Calu3 (cell line): ENCODE data around the gene DLL4. TPM values are rescaled to one million over a fixed set of nuclear protein-coding genes. Genes with fewer than 3 reads are reported as not detected.

Source experiments
- BruUV-seq: library from RNA; stranded (reverse); fragments of 400-500 nt; replicated peaks from 2 replicates; lab custom pipeline; 2021; lab: Mats Ljungman, UMichigan
- CTCF ChIA-PET: fragments of 300-600 bp; sonication (Branson Sonifier 250); formaldehyde crosslinking; loops from one replicate; lab custom pipeline; 2022; ENCODE audit warnings: antibody characterized with exemption; lab: Charles Lee
- DNase-seq: peaks from one replicate; pipeline ENCODE4 v3.0.0; 2022
- H3K27ac Mint-ChIP-seq: one replicate; pipeline ENCODE4 v1.8.0; 2022; ENCODE audit warnings: mixed read lengths; ENCODE audit not compliant: unreplicated experiment
- H3K27me3 Mint-ChIP-seq: one replicate; pipeline ENCODE4 v1.8.0; 2022; ENCODE audit warnings: mixed read lengths; ENCODE audit not compliant: unreplicated experiment
- H3K36me3 Mint-ChIP-seq: one replicate; pipeline ENCODE4 v1.8.0; 2022; ENCODE audit warnings: mild to moderate bottlenecking, moderate library complexity, mixed read lengths; ENCODE audit not compliant: insufficient read depth, unreplicated experiment
- H3K4me1 Mint-ChIP-seq: one replicate; pipeline ENCODE4 v1.8.0; 2022; ENCODE audit warnings: mild to moderate bottlenecking, low read depth, mixed read lengths; ENCODE audit not compliant: unreplicated experiment
- H3K4me3 Mint-ChIP-seq: one replicate; pipeline ENCODE4 v1.8.0; 2022; ENCODE audit warnings: mild to moderate bottlenecking, low read depth, moderate library complexity, mixed read lengths; ENCODE audit not compliant: unreplicated experiment
- H3K9me3 Mint-ChIP-seq: one replicate; pipeline ENCODE4 v1.8.0; 2022; ENCODE audit warnings: low read depth, mixed read lengths; ENCODE audit not compliant: unreplicated experiment
- CTCF ChIP-seq: fragments of 200-600 bp; IDR thresholded peaks from one replicate; pipeline ENCODE4 v1.8.0; 2022; ENCODE audit warnings: antibody characterized with exemption; ENCODE audit not compliant: unreplicated experiment
- intact Hi-C: fragments of 100-400 bp; cut with micrococcal nuclease; formaldehyde crosslinking; loops from one replicate; pipeline ENCODE4 v1.10.0; 2022; ENCODE audit not compliant: unreplicated experiment
- total RNA-seq: library from RNA; stranded (reverse); gene quantifications from 2 replicates; pipeline ENCODE4 v1.2.3, GENCODE V29; 2022

The DLL4 gene
- total RNA-seq, 1 experiment from 2014 or later, result not detected

GRCh38 chr15:40889112-40889511, 40.0 kb upstream of the DLL4 start:
- CTCF ChIA-PET, result interaction anchor here (1.3 to 4.4 kb wide), 2 partner anchors 10 to 31 kb away, joined by 3 to 92 read pairs; no protein-coding TSS in a partner anchor

GRCh38 chr15:40891138-40891537, 38.0 kb upstream of the DLL4 start:
- BruUV-seq, result no TSS peak
- Mint-ChIP-seq H3K4me3 (no peak overlapping the region), H3K27ac (no peak overlapping the region), H3K4me1 (peaks cover 18% of the 10 kb centered on the region), H3K9me3 (no peaks in the 10 kb centered on the region), H3K36me3 (peaks cover 26% of the 10 kb centered on the region), H3K27me3 (no peaks in the 10 kb centered on the region)
- no peak for DNase-seq
- CTCF ChIA-PET, result interaction anchor here (0.5 to 4.4 kb wide), 11 partner anchors 10 to 197 kb away, joined by 3 to 92 read pairs (median 6); partner anchors contain the start of genes C15orf62, RAD51 and RHOV
- no peak for TF ChIP-seq CTCF
- intact Hi-C loops, result no loop called here

More at GRCh38 chr15:40889112-40889511, 40.0 kb upstream of the DLL4 start:
- no TSS peak for BruUV-seq
- no peak for TF ChIP-seq CTCF
- H3K36me3 Mint-ChIP-seq, result peaks cover 9% of the 10 kb centered on the region
- H3K27me3 Mint-ChIP-seq, result no peaks in the 10 kb centered on the region
- intact Hi-C loops, result no loop called here
- DNase-seq, result no peak
- no peak overlapping the region for H3K4me3 Mint-ChIP-seq
- no peaks in the 10 kb centered on the region for H3K9me3 Mint-ChIP-seq
- no peak overlapping the region for H3K27ac Mint-ChIP-seq
- peaks cover 11% of the 10 kb centered on the region for H3K4me1 Mint-ChIP-seq

DNA sequence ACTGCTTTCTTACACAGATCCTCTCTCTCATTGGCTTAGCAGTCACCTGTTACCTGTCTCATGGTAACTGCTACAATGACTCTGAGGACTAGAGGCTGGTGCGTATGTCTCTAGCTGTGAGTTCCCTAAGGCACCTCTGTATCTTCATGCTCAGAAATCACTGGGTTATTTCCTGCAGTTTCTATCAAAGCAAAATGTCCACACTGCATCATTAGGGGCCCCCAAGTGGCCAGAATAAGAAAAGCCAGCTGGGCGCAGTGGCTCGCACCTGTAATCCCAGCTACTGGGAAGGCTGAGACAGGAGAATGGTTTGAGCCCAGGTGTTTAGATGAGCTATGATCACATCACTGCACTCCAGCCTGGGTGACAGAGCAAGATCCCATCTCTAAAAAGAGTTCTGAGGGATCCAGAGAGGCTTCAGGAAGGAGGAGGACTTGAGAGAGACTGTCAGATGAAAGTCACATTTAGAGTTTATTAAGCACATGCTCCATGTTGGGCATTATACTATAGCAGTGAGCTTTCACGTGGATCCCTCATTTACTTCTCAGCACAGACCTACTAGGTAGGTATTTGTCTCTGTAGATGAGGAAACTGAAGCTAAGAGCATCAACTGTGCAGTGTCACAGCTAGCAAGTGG, 37.2 kb upstream of the DLL4 start:
- no peaks in the 10 kb centered on the region for H3K9me3 Mint-ChIP-seq
- CTCF ChIA-PET, result interaction anchor here (0.6 to 4.4 kb wide), 13 partner anchors 11 to 213 kb away, joined by 3 to 92 read pairs (median 4); partner anchors contain the start of genes C15orf62, RAD51, RHOV and SPINT1
- intact Hi-C loops, result loop anchor here (1.0 kb wide), 1 partner anchor 33 kb away; no protein-coding TSS in a partner anchor
- H3K36me3 Mint-ChIP-seq, result peaks cover 34% of the 10 kb centered on the region
- BruUV-seq, result no TSS peak
- H3K27ac Mint-ChIP-seq, result no peak overlapping the region
- H3K4me3 Mint-ChIP-seq, result no peak overlapping the region
- peak; percentile 36 for TF ChIP-seq CTCF
- peak; percentile 55 for DNase-seq
- H3K27me3 Mint-ChIP-seq, result no peaks in the 10 kb centered on the region
- H3K4me1 Mint-ChIP-seq, result peaks cover 18% of the 10 kb centered on the region

GRCh38 chr15:40892447-40893012, 36.6 kb upstream of the DLL4 start:
- CTCF ChIA-PET, result interaction anchor here (0.6 to 4.4 kb wide), 13 partner anchors 12 to 213 kb away, joined by 3 to 92 read pairs (median 4); partner anchors contain the start of genes C15orf62, RAD51, RHOV and SPINT1
- peaks cover 38% of the 10 kb centered on the region for H3K36me3 Mint-ChIP-seq
- no peak for TF ChIP-seq CTCF
- BruUV-seq, result no TSS peak
- H3K27me3 Mint-ChIP-seq, result no peaks in the 10 kb centered on the region
- no peak overlapping the region for H3K27ac Mint-ChIP-seq
- no peaks in the 10 kb centered on the region for H3K9me3 Mint-ChIP-seq
- no peak overlapping the region for H3K4me3 Mint-ChIP-seq
- DNase-seq, result no peak
- H3K4me1 Mint-ChIP-seq, result peaks cover 18% of the 10 kb centered on the region
- intact Hi-C loops, result loop anchor here (1.0 kb wide), 1 partner anchor 33 kb away; no protein-coding TSS in a partner anchor
